AG04449 (cell line): ENCODE measurements around the gene ITM2B.

ENCODE experiments used
- CTCF ChIA-PET: fragments of 350-600 bp; formaldehyde crosslinking; extraction: SDS; loops from one replicate; lab custom pipeline; 2021; ENCODE audit warnings: antibody characterized with exemption; lab: Yijun Ruan, JAX
- POLR2A ChIA-PET: fragments of 400-600, 350-600 bp; formaldehyde crosslinking; extraction: SDS; loops from one replicate; lab custom pipeline; 2020; ENCODE audit warnings: antibody characterized with exemption, inconsistent platforms; lab: Yijun Ruan, JAX
- DNase-seq: peaks from one replicate; pipeline ENCODE4 v3.0.0-alpha.2; 2010; ENCODE audit warnings: low read depth, low spot score
- H3K4me3 ChIP-seq: 2 replicates; pipeline ENCODE4 v1.5.1; 2011; ENCODE audit warnings: low read depth, mild to moderate bottlenecking, control low read depth, low read length
- TF ChIP-seq, protein P1 (sequence below): IDR thresholded peaks from one replicate; pipeline ENCODE4 v1.5.1; 2011; ENCODE audit warnings: mild to moderate bottlenecking, moderate library complexity, low read length, control low read depth, inconsistent platforms; ENCODE audit not compliant: insufficient read depth; ENCODE audit errors: missing control alignments

Gene ITM2B

DNA sequence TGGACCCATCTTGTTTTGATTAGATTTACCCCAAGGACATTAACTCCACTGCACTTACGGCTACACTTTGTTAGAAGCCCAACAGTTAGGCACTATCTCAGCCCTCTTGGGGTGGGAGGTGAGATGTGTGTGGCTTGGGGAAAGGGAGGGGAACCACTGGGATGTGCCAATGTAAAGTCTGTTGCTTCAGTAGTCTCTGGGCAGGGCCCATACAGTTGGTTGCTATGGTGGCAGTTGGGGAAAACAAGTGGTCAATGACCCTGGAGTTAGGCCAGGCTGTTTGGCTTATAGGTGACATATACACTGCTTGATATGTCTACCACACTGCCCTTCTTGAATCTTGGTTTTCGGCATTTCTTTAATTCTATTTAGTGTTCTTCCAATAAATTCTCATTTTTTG lies 61.6 kb downstream of the ITM2B start:
- DNase-seq = no peak
- CTCF ChIA-PET = no interaction called here
- POLR2A ChIA-PET = no interaction called here
- TF ChIP-seq, protein P1, sequence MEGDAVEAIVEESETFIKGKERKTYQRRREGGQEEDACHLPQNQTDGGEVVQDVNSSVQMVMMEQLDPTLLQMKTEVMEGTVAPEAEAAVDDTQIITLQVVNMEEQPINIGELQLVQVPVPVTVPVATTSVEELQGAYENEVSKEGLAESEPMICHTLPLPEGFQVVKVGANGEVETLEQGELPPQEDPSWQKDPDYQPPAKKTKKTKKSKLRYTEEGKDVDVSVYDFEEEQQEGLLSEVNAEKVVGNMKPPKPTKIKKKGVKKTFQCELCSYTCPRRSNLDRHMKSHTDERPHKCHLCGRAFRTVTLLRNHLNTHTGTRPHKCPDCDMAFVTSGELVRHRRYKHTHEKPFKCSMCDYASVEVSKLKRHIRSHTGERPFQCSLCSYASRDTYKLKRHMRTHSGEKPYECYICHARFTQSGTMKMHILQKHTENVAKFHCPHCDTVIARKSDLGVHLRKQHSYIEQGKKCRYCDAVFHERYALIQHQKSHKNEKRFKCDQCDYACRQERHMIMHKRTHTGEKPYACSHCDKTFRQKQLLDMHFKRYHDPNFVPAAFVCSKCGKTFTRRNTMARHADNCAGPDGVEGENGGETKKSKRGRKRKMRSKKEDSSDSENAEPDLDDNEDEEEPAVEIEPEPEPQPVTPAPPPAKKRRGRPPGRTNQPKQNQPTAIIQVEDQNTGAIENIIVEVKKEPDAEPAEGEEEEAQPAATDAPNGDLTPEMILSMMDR = no peak
- H3K4me3 ChIP-seq = no peak overlapping the region

DNA sequence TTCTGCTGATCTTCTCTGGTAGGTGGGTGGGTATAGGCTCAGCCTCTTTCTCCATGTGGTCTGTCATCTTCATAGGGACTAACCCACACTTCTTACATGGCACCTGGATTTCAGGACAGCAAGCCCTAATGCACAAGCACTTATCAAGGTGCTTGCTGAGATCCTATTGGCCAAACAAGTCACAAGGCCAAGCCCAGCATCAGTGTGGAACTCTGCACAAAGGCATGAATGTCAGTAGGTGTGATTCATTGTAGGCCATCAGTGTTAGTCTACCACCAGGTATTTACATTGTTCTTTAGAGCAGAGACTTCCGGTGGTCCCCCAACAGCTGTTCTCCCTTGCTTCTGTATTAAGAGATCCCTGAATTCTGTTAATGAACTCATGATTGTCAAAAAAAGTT lies 62.3 kb downstream of the ITM2B start:
- TF ChIP-seq, protein P1 = no peak
- POLR2A ChIA-PET = no interaction called here
- CTCF ChIA-PET = interaction anchor here (1.1 kb wide), 1 partner anchor 730 kb away, joined by 3 read pairs; no protein-coding TSS in a partner anchor
- H3K4me3 ChIP-seq = no peak overlapping the region
- no peak for DNase-seq

DNA sequence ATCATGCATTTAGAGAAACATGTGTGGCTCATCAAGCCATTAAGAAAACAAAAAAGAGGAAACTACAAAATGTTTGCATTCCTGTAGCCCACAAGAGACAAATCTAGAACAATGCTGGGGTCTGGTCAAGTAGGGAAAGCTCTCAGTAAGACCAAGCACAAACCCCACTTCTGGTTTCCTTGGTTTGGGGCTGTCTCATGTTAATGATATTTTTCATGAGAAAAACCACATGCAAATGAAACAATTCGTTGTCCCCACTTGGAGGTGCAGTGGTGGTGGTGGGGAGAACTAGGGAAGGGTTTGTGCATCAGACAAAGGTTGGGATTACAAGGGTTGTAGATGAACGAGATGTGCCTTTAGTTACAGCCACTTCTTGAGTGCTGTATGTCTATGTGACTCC lies 63.5 kb downstream of the ITM2B start:
- H3K4me3 ChIP-seq = no peak overlapping the region
- TF ChIP-seq, protein P1 = no peak
- no peak for DNase-seq
- CTCF ChIA-PET = interaction anchor here (1.1 kb wide), 1 partner anchor 729 kb away, joined by 3 read pairs; no protein-coding TSS in a partner anchor
- POLR2A ChIA-PET = no interaction called here

DNA sequence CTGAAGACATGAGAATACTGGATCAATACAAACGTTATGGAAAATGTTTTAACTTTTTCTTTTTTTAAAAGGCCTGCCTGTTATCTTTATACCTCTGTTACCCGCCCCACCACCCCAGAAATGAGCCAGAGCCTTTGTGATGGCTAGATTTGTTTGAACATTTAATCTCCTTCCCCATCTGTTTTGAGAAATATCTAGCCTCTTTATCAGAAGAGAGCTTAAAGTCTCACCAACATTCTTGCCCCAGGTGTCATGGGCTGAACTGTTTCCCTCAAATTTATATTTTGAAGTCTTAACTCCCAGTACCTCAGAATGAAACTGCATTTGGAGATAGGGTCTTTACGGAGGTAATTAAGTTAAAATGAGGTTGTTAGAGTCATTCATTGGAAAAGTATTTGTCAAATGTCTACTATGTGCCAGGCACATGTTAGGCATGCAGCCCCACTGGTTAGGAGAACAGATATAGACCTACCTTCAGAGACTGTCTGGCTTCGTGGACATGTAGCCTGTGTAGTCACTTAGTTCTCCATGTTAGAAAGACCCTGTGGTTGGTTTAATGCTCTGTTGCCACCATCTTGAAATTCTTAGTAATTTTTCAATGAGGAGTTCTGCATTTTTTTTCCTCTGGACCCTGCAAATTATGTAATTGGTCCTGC lies 64.3 kb downstream of the ITM2B start:
- no peak for DNase-seq
- TF ChIP-seq, protein P1 = no peak
- H3K4me3 ChIP-seq = no peak overlapping the region
- ChIA-PET POLR2A (no interaction called here), CTCF (no interaction called here)

DNA sequence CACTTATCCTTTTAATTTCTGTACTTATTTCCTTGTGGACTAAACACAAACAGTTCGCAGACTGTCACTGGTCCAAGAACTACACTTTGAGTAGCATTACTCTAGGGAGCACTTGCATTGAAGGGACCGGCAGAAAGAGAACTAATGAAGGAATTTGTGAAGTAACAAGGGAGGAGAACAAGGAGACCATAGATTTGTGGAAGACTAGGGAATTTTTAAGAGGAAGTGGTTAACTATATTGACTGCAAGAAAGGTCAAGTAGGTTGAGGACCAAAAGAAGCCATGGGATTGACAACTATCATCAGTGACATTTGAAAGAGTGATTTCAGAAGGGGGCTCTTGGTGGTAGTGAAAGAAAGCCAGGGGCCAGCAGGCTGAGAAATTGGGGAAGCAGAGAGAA lies 66.6 kb downstream of the ITM2B start:
- ChIA-PET CTCF (interaction anchor here (0.8 kb wide), 1 partner anchor 9 kb away, joined by 3 read pairs; no protein-coding TSS in a partner anchor), POLR2A (no interaction called here)
- TF ChIP-seq, protein P1 = no peak
- no peak overlapping the region for H3K4me3 ChIP-seq
- DNase-seq = no peak

DNA sequence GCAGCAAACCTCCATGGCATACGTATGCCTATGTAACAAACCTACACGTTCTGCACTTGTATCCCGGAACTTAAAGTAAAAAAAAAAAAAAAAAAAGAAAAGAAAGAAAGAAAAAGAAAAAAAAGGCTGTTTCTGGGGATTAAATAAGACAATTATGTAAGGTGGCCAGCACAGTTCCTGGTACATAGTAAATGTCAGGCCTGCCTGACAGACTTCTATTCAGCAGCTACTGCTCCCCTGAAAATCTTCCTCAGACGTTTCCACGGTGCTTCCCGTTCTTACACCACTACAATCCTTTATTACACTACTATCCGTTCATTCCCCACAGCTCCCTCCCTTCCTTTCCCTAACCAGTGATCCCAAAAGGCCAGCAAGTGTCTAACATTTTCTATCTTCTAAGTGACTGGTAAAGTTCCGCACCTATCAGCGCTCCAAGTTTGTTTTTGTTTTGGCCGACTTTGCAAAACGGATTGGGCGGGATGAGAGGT lies 69.9 kb downstream of the ITM2B start:
- ChIA-PET POLR2A (no interaction called here), CTCF (interaction anchor here (1.3 to 2.2 kb wide), 3 partner anchors 47 to 467 kb away, joined by 4 to 8 read pairs (median 4); no protein-coding TSS in a partner anchor)
- no peak for DNase-seq
- peak overlapping the region; percentile 79 for H3K4me3 ChIP-seq
- TF ChIP-seq, protein P1 = no peak
